H9 (cell line): ENCODE data around the gene PHF21B. TPM values are rescaled to one million over a fixed set of nuclear protein-coding genes. Genes with fewer than 3 reads are reported as not detected.

Experiments
- DNase-seq: peaks from one replicate; pipeline ENCODE4 v3.0.0-alpha.2; 2017
- H2AFZ ChIP-seq: one replicate; pipeline ENCODE4 v1.6.1; 2013; ENCODE audit warnings: mild to moderate bottlenecking, low read length, control low read depth, moderate library complexity
- H2AK5ac ChIP-seq: 2 replicates; pipeline ENCODE4 v1.6.1; 2013; ENCODE audit warnings: low read length, control low read depth, mixed read lengths; ENCODE audit not compliant: insufficient read length
- H2BK120ac ChIP-seq: one replicate; pipeline ENCODE4 v1.6.1; 2013; ENCODE audit warnings: low read depth, mild to moderate bottlenecking, low read length, control low read depth, inconsistent platforms; ENCODE audit not compliant: poor library complexity, severe bottlenecking
- H2BK12ac ChIP-seq: 2 replicates; pipeline ENCODE4 v1.6.1; 2013; ENCODE audit warnings: low read length, control low read depth, mixed read lengths, low read depth; ENCODE audit not compliant: insufficient read length
- H2BK15ac ChIP-seq: 2 replicates; pipeline ENCODE4 v1.6.1; 2013; ENCODE audit warnings: low read depth, low read length, control low read depth
- H2BK20ac ChIP-seq: one replicate; pipeline ENCODE4 v1.6.1; 2013; ENCODE audit warnings: low read depth, mild to moderate bottlenecking, low read length, control low read depth, inconsistent platforms; ENCODE audit not compliant: poor library complexity, severe bottlenecking
- H2BK5ac ChIP-seq: 2 replicates; pipeline ENCODE4 v1.6.1; 2013; ENCODE audit warnings: low read length, control low read depth, mixed read lengths; ENCODE audit not compliant: insufficient read length
- H3K14ac ChIP-seq: 2 replicates; pipeline ENCODE4 v1.6.1; 2013; ENCODE audit warnings: low read length, control low read depth; ENCODE audit not compliant: insufficient read depth
- H3K18ac ChIP-seq: 2 replicates; pipeline ENCODE4 v1.6.1; 2013; ENCODE audit warnings: low read depth, mild to moderate bottlenecking, mixed read lengths, low read length, control low read depth; ENCODE audit not compliant: insufficient read length
- H3K23ac ChIP-seq: 2 replicates; pipeline ENCODE4 v1.6.1; 2013; ENCODE audit warnings: low read length, control low read depth, mixed read lengths, low read depth; ENCODE audit not compliant: insufficient read length
- H3K23me2 ChIP-seq: 2 replicates; pipeline ENCODE4 v1.6.1; 2013; ENCODE audit warnings: low read depth, mild to moderate bottlenecking, mixed read lengths, low read length, control low read depth; ENCODE audit not compliant: insufficient read length, poor library complexity, severe bottlenecking
- H3K27ac ChIP-seq: 2 replicates; pipeline ENCODE4 v1.5.1; 2013; ENCODE audit warnings: low read length, control low read depth, mixed read lengths, low read depth; ENCODE audit not compliant: insufficient read length
- H3K27me3 ChIP-seq: 2 replicates; pipeline ENCODE4 v1.6.1; 2013; ENCODE audit warnings: low read length, control low read depth, inconsistent platforms; ENCODE audit not compliant: insufficient read depth
- H3K4ac ChIP-seq: 2 replicates; pipeline ENCODE4 v1.6.1; 2013; ENCODE audit warnings: low read depth, mild to moderate bottlenecking, control low read depth, inconsistent platforms, low read length, moderate library complexity
- H3K4me1 ChIP-seq: 2 replicates; pipeline ENCODE4 v1.6.1; 2013; ENCODE audit warnings: low read length, control low read depth, inconsistent platforms; ENCODE audit not compliant: insufficient read depth
- H3K4me2 ChIP-seq: 2 replicates; pipeline ENCODE4 v1.6.1; 2013; ENCODE audit warnings: low read length, control low read depth, mixed read lengths; ENCODE audit not compliant: insufficient read length, insufficient read depth
- H3K56ac ChIP-seq: 2 replicates; pipeline ENCODE4 v1.6.1; 2013; ENCODE audit warnings: low read depth, mild to moderate bottlenecking, mixed read lengths, low read length, control low read depth; ENCODE audit not compliant: insufficient read length
- H3K79me1 ChIP-seq: 2 replicates; pipeline ENCODE4 v1.6.1; 2013; ENCODE audit warnings: low read depth, mild to moderate bottlenecking, moderate library complexity, low read length, control low read depth, inconsistent platforms; ENCODE audit not compliant: insufficient read depth, poor library complexity, severe bottlenecking
- H3K79me2 ChIP-seq: 2 replicates; pipeline ENCODE4 v1.6.1; 2013; ENCODE audit warnings: low read length, control low read depth, inconsistent platforms; ENCODE audit not compliant: insufficient read depth
- H3K9ac ChIP-seq: 2 replicates; pipeline ENCODE4 v1.6.1; 2013; ENCODE audit warnings: low read length, control low read depth, mixed read lengths; ENCODE audit not compliant: insufficient read length; ENCODE audit errors: extremely low read depth
- H3K9me3 ChIP-seq: one replicate; pipeline ENCODE4 v1.6.1; 2013; ENCODE audit warnings: low read depth, low read length, inconsistent platforms; ENCODE audit not compliant: control insufficient read depth
- H3T11ph ChIP-seq: one replicate; pipeline ENCODE4 v1.6.1; 2013; ENCODE audit warnings: mild to moderate bottlenecking, low read length, control low read depth, inconsistent platforms
- H4K20me1 ChIP-seq: one replicate; pipeline ENCODE4 v1.6.1; 2013; ENCODE audit not compliant: control insufficient read depth, insufficient read length, insufficient read depth
- H4K5ac ChIP-seq: 2 replicates; pipeline ENCODE4 v1.6.1; 2013; ENCODE audit warnings: low read depth, mild to moderate bottlenecking, mixed read lengths, low read length, control low read depth; ENCODE audit not compliant: insufficient read length
- H4K8ac ChIP-seq: replicated peaks from 2 replicates; pipeline ENCODE4 v1.6.1; 2013; ENCODE audit warnings: low read length, control low read depth, mixed read lengths, low read depth; ENCODE audit not compliant: insufficient read length
- H4K91ac ChIP-seq: 2 replicates; pipeline ENCODE4 v1.6.1; 2013; ENCODE audit warnings: low read depth, mild to moderate bottlenecking, moderate library complexity, mixed read lengths, low read length, control low read depth; ENCODE audit not compliant: insufficient read length
- H3K27ac Mint-ChIP-seq, 3 experiments: 2 replicates in 2 of 3; 3 replicates in 1 of 3; pipeline ENCODE4 v1.8.0; 2020 to 2021; ENCODE audit warnings: mixed read lengths in 3 of 3, mild to moderate bottlenecking in 1 of 3, moderate library complexity in 1 of 3
- H3K27me3 Mint-ChIP-seq: 2 replicates; pipeline ENCODE4 v1.8.0; 2021; ENCODE audit warnings: low read depth, mild to moderate bottlenecking, moderate library complexity, mixed read lengths
- H3K36me3 Mint-ChIP-seq, 3 experiments: 2 replicates in 2 of 3; 3 replicates in 1 of 3; pipeline ENCODE4 v1.8.0; 2020 to 2021; ENCODE audit warnings: low read depth in 3 of 3, mixed read lengths in 3 of 3; ENCODE audit not compliant: insufficient read depth in 1 of 3
- H3K4me1 Mint-ChIP-seq, 2 experiments: 2 replicates each; pipeline ENCODE4 v1.8.0; 2020; ENCODE audit warnings: mixed read lengths in 2 of 2
- H3K4me3 Mint-ChIP-seq, 2 experiments: 2 replicates in 1 of 2; 3 replicates in 1 of 2; pipeline ENCODE4 v1.8.0; 2020 to 2021; ENCODE audit warnings: mild to moderate bottlenecking in 2 of 2, mixed read lengths in 2 of 2, moderate library complexity in 1 of 2
- H3K9me3 Mint-ChIP-seq, 2 experiments: 2 replicates in 1 of 2; 3 replicates in 1 of 2; pipeline ENCODE4 v1.8.0; 2020; ENCODE audit warnings: mild to moderate bottlenecking in 2 of 2, mixed read lengths in 2 of 2, moderate library complexity in 1 of 2
- CTCF ChIP-seq: fragments of 200-600 bp; sonication (generic); conservative IDR thresholded peaks from 3 replicates; pipeline ENCODE4 v1.8.0; 2021; ENCODE audit warnings: antibody characterized with exemption, mild to moderate bottlenecking
- WGBS: extraction: QIAGEN DNeasy Blood & Tissue Kit; methylation state at CpG from one replicate; pipeline ENCODE4 v1.1.7; 2013; ENCODE audit warnings: missing lambda C conversion rate, low lambda C conversion rate, mixed read lengths; ENCODE audit not compliant: insufficient read length; ENCODE audit errors: extremely low coverage; 5-methylcytosine and 5-hydroxymethylcytosine counted together
- total RNA-seq: library from RNA; stranded (reverse); gene quantifications from 2 replicates; pipeline ENCODE4 v1.2.1, GENCODE V29; 2021

Gene PHF21B
- total RNA-seq, 1 experiment from 2014 or later, result 60.3 TPM

GRCh38 chr22:44878483-44879300 lies 131.1 kb downstream of the PHF21B start:
- H3K18ac ChIP-seq, result no peak overlapping the region
- H3K79me2 ChIP-seq, result no peaks in the 10 kb centered on the region
- H4K20me1 ChIP-seq, result no peaks in the 10 kb centered on the region
- peak; percentile 23 for DNase-seq
- no peaks in the 10 kb centered on the region for H3K4me1 Mint-ChIP-seq
- H4K91ac ChIP-seq, result no peak overlapping the region
- H3K23ac ChIP-seq, result no peak overlapping the region
- peaks cover 13 to 16% of the 10 kb centered on the region in 2 experiments for H3K9me3 Mint-ChIP-seq
- no peak overlapping the region for H3K56ac ChIP-seq
- no peak overlapping the region for H3T11ph ChIP-seq
- no peak overlapping the region for H2AK5ac ChIP-seq
- H3K4ac ChIP-seq, result no peak overlapping the region
- H3K27me3 Mint-ChIP-seq, result no peaks in the 10 kb centered on the region; the same call in 1 of the 2 replicates
- H3K4me3 Mint-ChIP-seq, result no peak overlapping the region
- no peak overlapping the region for H2BK15ac ChIP-seq
- no peaks in the 10 kb centered on the region for H3K4me1 ChIP-seq
- WGBS, result no CpG with 5 or more reads among the region's 14 CpGs
- no peaks in the 10 kb centered on the region for H3K9me3 ChIP-seq
- H4K5ac ChIP-seq, result no peak overlapping the region
- no peak overlapping the region for H3K4me2 ChIP-seq
- TF ChIP-seq CTCF, result no peak
- H2BK120ac ChIP-seq, result no peak overlapping the region
- H2AFZ ChIP-seq, result no peak overlapping the region
- H2BK12ac ChIP-seq, result no peak overlapping the region
- no peak overlapping the region for H2BK5ac ChIP-seq
- H4K8ac ChIP-seq, result no peak overlapping the region
- H3K9ac ChIP-seq, result no peak overlapping the region
- H3K14ac ChIP-seq, result no peak overlapping the region
- peaks cover 31 to 50% (median 47%) of the 10 kb centered on the region in 3 experiments for H3K36me3 Mint-ChIP-seq
- no peaks in the 10 kb centered on the region for H3K79me1 ChIP-seq
- no peaks in the 10 kb centered on the region for H3K27me3 ChIP-seq
- no peak overlapping the region for H2BK20ac ChIP-seq
- H3K27ac ChIP-seq, result no peak overlapping the region
- peak overlapping the region in 1 of 3 experiments; percentile 49; a peak in 1 of 7 replicates for H3K27ac Mint-ChIP-seq
- no peaks in the 10 kb centered on the region for H3K23me2 ChIP-seq
